ENCODE results near the gene NISCH.

NISCH gene

GRCh38 chr3:52435246-52436101 lies 19.9 kb upstream of the NISCH start:
- DNase-seq (ENCODE audit: low spot score), result no peak

DNA sequence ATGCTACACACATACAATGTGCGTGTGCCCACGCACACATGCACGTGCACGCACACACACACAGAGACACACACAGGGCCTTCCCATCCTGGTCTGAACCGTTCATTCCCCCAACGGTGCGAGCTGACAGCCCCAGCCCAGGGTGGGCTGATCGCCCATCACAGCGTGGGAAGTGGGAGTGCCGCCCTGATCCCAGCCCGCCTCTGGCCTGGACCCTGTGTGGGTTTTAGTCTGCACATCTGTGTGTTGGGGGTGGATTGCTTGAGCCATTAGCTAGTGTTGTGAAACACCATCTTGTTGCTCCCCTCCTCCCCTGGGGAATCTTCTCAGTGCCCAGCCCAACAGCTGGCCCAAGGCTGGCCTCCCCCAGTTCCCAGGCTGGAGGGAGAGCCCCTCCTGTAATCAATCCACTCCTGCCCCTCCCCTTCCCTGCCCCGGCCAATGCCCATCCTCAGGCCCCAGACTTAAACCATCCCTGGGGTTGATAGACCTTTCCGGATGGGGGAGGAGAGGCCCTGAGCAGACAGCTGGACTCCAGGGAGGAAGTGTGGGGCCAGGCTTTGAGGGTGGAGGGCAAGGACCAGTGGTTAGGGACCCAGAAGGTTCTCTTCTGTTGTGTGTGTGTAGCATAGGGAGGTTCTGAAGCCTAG lies 18.8 kb upstream of the NISCH start:
- no peak for DNase-seq (ENCODE audit: low spot score)

GRCh38 chr3:52437326-52438103 lies 17.9 kb upstream of the NISCH start:
- peak; percentile 58 for DNase-seq (ENCODE audit: low spot score)

DNA sequence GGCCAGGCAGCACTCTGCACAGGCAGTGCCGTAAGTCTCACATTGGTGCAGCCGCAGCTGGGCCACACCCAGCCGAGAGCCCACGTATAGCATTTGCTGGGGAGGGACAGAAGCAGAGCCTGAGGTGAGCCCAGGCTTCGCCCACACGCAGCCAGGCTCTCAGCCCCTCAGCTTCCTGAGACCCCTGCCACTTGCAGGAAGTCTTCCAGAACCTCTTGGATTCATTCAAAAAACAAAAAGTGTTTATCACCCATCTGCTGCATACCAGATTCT lies 17.4 kb upstream of the NISCH start:
- no peak for DNase-seq (ENCODE audit: low spot score)

DNA sequence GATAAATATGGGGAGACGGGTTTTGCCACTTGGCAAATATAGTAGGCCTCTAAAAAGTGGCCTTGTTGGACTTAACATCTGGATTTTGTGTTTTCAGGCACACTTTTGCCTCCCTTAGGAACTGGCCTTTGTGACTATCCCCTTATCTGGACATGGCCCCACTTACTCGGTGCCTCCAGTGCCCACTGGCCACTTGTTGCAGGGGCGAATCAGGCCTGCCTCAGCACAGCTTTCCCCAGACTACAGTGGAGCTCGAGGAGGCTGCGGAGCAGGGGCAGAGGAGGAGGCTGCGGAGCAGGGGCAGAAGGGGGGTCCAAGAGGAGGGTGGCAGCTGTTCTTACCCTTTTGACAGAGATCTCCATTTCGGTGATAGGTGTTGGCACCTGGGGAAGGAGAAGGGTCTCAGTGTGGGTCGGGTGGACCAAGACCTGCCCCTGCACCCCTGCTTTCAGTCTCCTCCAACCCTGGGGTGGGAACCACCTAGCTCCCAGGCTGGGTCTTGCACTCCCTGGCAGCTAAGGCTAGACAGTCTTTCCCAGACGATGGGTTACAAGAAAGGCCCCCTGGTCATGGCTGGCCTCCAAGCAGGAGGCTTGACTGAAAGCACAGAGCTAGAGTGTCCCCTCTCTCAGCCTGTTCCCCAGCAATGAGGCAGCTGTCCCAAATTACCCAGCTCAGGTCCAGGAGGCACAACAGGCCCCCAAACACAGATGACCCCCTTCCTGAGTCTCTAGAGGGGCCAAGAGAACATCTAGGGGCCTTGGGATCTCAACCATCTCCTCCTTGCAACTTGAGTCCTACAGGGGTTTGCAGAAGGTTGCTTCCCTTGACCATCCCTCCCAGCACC lies 16.6 kb upstream of the NISCH start:
- no peak for DNase-seq (ENCODE audit: low spot score)

- DNase-seq (ENCODE audit: low spot score), result no peak
Observed at GRCh38 chr3:52439426-52440248, 15.8 kb upstream of the NISCH start.

- no peak for DNase-seq (ENCODE audit: low spot score)
Observed at GRCh38 chr3:52440249-52440551, 15.2 kb upstream of the NISCH start.

- DNase-seq (ENCODE audit: low spot score), result no peak
Observed at GRCh38 chr3:52440671-52441070, 14.7 kb upstream of the NISCH start.

- DNase-seq (ENCODE audit: low spot score), result no peak
Observed at GRCh38 chr3:52441091-52441771, 14.2 kb upstream of the NISCH start.

GRCh38 chr3:52441772-52442332 lies 13.6 kb upstream of the NISCH start:
- no peak for DNase-seq (ENCODE audit: low spot score)

GRCh38 chr3:52442409-52443267 lies 12.8 kb upstream of the NISCH start:
- no peak for DNase-seq (ENCODE audit: low spot score)

- DNase-seq (ENCODE audit: low spot score), result no peak
Observed at GRCh38 chr3:52443268-52443610, 12.2 kb upstream of the NISCH start.

DNA sequence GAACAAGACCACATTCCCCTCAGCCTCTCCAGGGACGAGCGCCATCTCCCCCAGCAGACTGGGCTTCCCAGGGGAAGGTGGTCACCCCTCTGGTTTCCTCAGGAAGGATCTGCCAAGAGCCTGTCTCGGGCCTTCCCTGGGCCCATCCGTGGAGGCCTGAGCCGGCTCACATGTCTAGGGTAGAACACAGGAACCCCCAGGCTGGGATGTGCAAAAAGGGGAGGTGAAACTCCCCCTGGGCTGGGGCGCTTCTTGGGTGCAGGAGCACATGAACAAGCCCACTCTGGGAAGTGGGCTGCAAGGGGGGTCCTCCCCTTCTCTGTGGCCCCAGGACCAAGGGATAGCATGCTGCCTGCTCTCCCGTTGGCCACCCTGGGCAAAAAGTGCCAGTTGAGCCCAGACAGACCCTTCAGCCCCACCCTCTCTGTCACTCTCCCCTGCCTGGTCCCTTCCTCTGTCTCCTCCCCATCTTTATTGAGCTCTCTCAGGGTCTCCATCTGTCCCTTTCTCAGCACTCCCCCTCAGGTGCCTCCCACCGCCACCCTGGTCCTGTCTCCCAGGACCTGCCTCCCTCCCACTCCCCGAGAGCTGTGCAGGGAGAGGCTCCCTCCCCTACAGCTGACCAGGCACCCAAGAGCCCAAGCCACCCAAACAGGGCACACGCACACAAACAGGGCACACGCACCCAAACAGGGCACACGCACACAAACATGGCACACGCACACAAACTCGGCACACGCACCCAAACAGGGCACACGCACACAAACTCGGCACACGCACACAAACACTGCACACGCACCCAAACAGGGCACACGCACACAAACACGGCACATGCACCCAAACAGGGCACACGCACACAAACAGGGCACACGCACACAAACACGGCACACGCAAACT lies 11.4 kb upstream of the NISCH start:
- DNase-seq (ENCODE audit: low spot score), result no peak

GRCh38 chr3:52444860-52445793 lies 10.3 kb upstream of the NISCH start, which contains the start of gene SEMA3G:
SEMA3G (minus strand) TSS chr3:52445103; CDS start chr3:52445027, 76 bp downstream.
- DNase-seq (ENCODE audit: low spot score), result peak; percentile 93

- no peak for DNase-seq (ENCODE audit: low spot score)
Observed at GRCh38 chr3:52446042-52446441, 9.4 kb upstream of the NISCH start.

DNA sequence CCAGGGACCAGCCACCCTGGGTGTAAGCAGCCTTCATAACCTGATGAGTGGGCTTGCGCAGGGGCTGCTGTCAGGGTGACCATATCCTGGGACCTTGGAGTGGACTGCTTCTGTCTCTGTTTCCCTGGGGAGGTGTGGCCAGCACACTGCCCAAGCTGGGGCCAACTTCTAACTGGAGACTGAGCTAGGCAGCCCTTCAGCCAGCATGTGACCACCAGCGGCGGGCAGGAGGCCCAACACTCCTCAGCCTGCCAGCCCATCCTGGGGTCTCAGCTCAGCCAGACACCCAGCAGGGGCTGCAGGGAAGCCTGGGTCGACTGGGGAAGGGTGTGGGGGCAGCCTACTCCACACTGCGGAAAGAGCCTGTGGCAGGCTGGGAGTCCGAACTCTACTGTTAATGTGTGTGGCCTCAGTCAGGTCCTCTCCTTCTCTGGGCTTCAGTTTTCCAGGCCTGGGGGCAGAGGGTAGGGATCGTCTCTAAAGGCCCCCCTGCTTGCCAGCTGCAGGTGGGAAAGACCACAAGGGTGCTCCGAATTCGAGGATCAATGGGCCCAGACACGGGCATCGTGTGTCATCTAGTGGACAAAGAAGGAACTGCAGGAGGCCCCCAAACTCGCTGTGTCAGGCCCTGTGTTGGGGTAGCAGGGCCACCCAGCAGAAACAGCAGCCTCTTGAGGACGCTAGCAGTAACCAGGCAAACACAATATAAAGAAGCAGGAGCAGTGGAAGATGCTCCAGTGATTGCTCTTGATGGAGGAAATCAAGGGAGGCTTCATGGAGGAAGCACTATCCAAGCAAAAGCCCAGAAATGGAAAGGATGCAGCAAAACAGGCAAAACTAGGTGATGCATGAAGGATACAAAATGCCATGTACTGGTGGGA lies 8.5 kb upstream of the NISCH start:
- peak; percentile 80 for DNase-seq (ENCODE audit: low spot score)

Data from cerebellar cortex (tissue), 1 donor.